OCI-LY1 (cell line): ENCODE results near the gene PEAK1.

Source experiments
- CTCF ChIP-seq: fragments of 200-600 bp; sonication (generic), shearing (Covaris generic); IDR thresholded peaks from 2 replicates; pipeline ENCODE4 v1.5.1; 2017; ENCODE audit warnings: mild to moderate bottlenecking, antibody characterized with exemption, low read length, moderate library complexity, mixed read lengths
- EZH2 ChIP-seq: fragments of 200-600 bp; sonication (generic), shearing (Covaris generic); IDR thresholded peaks from 2 replicates; pipeline ENCODE4 v1.8.0; 2017; ENCODE audit warnings: borderline replicate concordance, mixed run types, mild to moderate bottlenecking, antibody characterized with exemption, low read length, moderate library complexity, mixed read lengths

- TF ChIP-seq CTCF (no peak), EZH2 (no peak)
These were observed 61.2 kb downstream of the PEAK1 start for GRCh38 chr15:77358545-77359240.
